GM19238 (cell line): ENCODE results near the gene HAAO.
A peak's percentile ranks its signal among the peaks of the same experiment; 100 is the strongest.
"Not testable (repeated sequence)": the region's sequence is repeated elsewhere in the genome, so short reads cannot be mapped to it uniquely, and the experiment has no call there.

ENCODE experiments used
- DNase-seq: peaks from one replicate; pipeline ENCODE4 v3.0.0; 2011; ENCODE audit warnings: low spot score; ENCODE audit not compliant: insufficient read length

The HAAO gene

GRCh38 chr2:42792583-42793333, at the start of gene HAAO:
HAAO (minus strand) TSS chr2:42792583; CDS start chr2:42792536, 47 bp downstream.
- DNase-seq = peak; percentile 56

- no peak for DNase-seq
These were observed 49.0 kb upstream of the HAAO start for GRCh38 chr2:42841344-42841743.

GRCh38 chr2:42840760-42841159, 48.4 kb upstream of the HAAO start:
- no peak for DNase-seq

- no peak for DNase-seq
These were observed 47.6 kb upstream of the HAAO start for GRCh38 chr2:42839809-42840501.

GRCh38 chr2:42838133-42838532, 45.8 kb upstream of the HAAO start:
- DNase-seq = no peak

- no peak for DNase-seq
These were observed 43.4 kb upstream of the HAAO start for GRCh38 chr2:42835577-42836371.

GRCh38 chr2:42834161-42834560, 41.8 kb upstream of the HAAO start:
- no peak for DNase-seq

- DNase-seq = no peak
These were observed 39.9 kb upstream of the HAAO start for GRCh38 chr2:42832289-42832634.

GRCh38 chr2:42831575-42832288, 39.3 kb upstream of the HAAO start:
- not testable (repeated sequence) for DNase-seq

- no peak for DNase-seq
These were observed 38.7 kb upstream of the HAAO start for GRCh38 chr2:42830922-42831574.

GRCh38 chr2:42829671-42830440, 37.5 kb upstream of the HAAO start:
- no peak for DNase-seq

GRCh38 chr2:42828487-42829425, 36.4 kb upstream of the HAAO start:
- peak; percentile 79 for DNase-seq

- DNase-seq = peak; percentile 69
These were observed 35.5 kb upstream of the HAAO start for GRCh38 chr2:42827647-42828486.

- DNase-seq = no peak
These were observed 33.8 kb upstream of the HAAO start for GRCh38 chr2:42826231-42826630.

GRCh38 chr2:42824454-42824807, 32.0 kb upstream of the HAAO start:
- DNase-seq = no peak

- DNase-seq = no peak
These were observed 31.5 kb upstream of the HAAO start for GRCh38 chr2:42823744-42824453.

GRCh38 chr2:42819160-42819559, 26.8 kb upstream of the HAAO start:
- no peak for DNase-seq

GRCh38 chr2:42815726-42816125, 23.3 kb upstream of the HAAO start:
- DNase-seq = no peak
